ENCODE data around the gene IQCN. TPM values are rescaled to one million over a fixed set of nuclear protein-coding genes. Genes with fewer than 3 reads are reported as not detected.

The IQCN gene
- polyA plus RNA-seq, 1 donor (not counting 4 experiments of a cell fraction or from before 2014, with no cell fraction given): not detected

DNA sequence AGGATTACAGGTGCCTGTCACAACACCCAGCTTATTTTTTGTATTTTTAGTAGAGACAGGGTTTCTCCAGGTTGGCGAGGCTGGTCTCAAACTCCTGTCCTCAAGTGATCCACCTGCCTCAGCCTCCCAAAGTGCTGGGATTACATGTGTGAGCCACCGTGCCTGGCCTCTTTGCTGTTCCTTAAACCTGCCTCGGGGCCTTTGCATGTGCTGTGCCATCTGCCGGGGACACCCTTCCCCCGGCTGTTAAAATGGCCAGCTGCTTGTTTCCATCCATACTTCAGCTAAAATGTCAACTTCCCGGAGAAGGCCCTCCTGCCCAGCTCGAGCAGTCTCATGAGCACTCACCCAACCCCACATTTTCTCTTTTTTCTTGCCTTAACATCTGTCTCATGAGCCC is 29.0 kb downstream of the IQCN start:
- no peak for FAIRE-seq
- TF ChIP-seq EZH2 (IDR thresholded peaks at IDR 0.05; ENCODE audit: low read length): no peak
- TF ChIP-seq, protein P1, sequence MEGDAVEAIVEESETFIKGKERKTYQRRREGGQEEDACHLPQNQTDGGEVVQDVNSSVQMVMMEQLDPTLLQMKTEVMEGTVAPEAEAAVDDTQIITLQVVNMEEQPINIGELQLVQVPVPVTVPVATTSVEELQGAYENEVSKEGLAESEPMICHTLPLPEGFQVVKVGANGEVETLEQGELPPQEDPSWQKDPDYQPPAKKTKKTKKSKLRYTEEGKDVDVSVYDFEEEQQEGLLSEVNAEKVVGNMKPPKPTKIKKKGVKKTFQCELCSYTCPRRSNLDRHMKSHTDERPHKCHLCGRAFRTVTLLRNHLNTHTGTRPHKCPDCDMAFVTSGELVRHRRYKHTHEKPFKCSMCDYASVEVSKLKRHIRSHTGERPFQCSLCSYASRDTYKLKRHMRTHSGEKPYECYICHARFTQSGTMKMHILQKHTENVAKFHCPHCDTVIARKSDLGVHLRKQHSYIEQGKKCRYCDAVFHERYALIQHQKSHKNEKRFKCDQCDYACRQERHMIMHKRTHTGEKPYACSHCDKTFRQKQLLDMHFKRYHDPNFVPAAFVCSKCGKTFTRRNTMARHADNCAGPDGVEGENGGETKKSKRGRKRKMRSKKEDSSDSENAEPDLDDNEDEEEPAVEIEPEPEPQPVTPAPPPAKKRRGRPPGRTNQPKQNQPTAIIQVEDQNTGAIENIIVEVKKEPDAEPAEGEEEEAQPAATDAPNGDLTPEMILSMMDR (optimal IDR thresholded peaks at IDR 0.05 in 1 of 3, IDR thresholded peaks at IDR 0.05 in 1 of 3, conservative IDR thresholded peaks at IDR 0.05 in 1 of 3; ENCODE audit: extremely low read depth in 1 of 3, insufficient read depth in 2 of 3, low read length in 3 of 3): no peak
- dilution Hi-C loops (cut with MboI; ENCODE audit: extremely low pct_ligation_motif_present, low sequenced_read_pairs): no loop called here
- no peak overlapping the region for H3K4me3 ChIP-seq (ENCODE audit: control insufficient read depth in 2 of 3, extremely low read depth in 1 of 3, insufficient read depth in 2 of 3, low read depth in 1 of 3, low read length in 3 of 3)
- no peak overlapping the region for H2AFZ ChIP-seq (ENCODE audit: control insufficient read depth, low read length)
- no peak for DNase-seq (ENCODE audit: low read depth, low spot score)
- no peaks in the 10 kb centered on the region for H3K36me3 ChIP-seq (ENCODE audit: control insufficient read depth in 2 of 2, extremely low read depth in 1 of 2, insufficient read depth in 2 of 2, low read length in 2 of 2)
- H3K4me2 ChIP-seq (ENCODE audit: control insufficient read depth, extremely low read depth, insufficient read depth, low read depth, low read length): no peak overlapping the region
- H3K79me2 ChIP-seq (ENCODE audit: control insufficient read depth, insufficient read depth, low read length): no peaks in the 10 kb centered on the region
- H3K4me1 ChIP-seq (ENCODE audit: control insufficient read depth, extremely low read depth, insufficient read depth, low read length): no peaks in the 10 kb centered on the region
- H3K9me3 ChIP-seq (ENCODE audit: control insufficient read depth, low read depth, low read length): no peaks in the 10 kb centered on the region
- peaks cover 4% of the 10 kb centered on the region for H4K20me1 ChIP-seq (ENCODE audit: control insufficient read depth, extremely low read depth, insufficient read depth, low read length)
- no peaks in the 10 kb centered on the region for H3K27me3 ChIP-seq (ENCODE audit: control insufficient read depth, extremely low read depth, insufficient read depth, low read length)
- H3K9ac ChIP-seq (ENCODE audit: control insufficient read depth, extremely low read depth, insufficient read depth, low read length): no peak overlapping the region
- no peak overlapping the region for H3K27ac ChIP-seq (ENCODE audit: control insufficient read depth, insufficient read depth, low read length)
- H3K9me1 ChIP-seq (ENCODE audit: control insufficient read depth, extremely low read depth, insufficient read depth, low read length): no peaks in the 10 kb centered on the region

DNA sequence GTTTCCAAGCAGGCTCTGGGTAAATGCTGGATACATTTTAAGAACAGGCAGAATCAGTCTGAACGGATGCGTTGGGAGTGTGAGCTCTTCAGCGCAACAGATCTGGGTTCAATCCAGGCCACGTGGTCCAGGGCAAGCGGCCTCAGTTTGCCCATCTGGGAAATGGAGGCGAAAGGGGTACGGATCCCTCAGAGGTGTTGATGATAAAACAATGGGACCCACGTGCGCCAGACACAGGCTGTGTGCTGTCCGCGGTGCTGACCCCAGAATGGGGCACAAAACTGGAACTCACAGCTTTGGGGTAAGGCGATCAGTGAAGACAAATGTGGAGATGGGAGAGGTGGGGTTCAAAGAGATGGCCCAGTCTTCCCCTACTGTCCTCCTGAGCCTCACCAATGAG is 34.9 kb downstream of the IQCN start:
- no peak overlapping the region for H3K27ac ChIP-seq (ENCODE audit: control insufficient read depth, insufficient read depth, low read length)

More for the DNA sequence above, 34.9 kb downstream of the IQCN start:
- dilution Hi-C loops (cut with MboI; ENCODE audit: extremely low pct_ligation_motif_present, low sequenced_read_pairs): no loop called here
- FAIRE-seq (no peak), DNase-seq (ENCODE audit: low read depth, low spot score) (no peak)
- no peaks in the 10 kb centered on the region for H3K36me3 ChIP-seq (ENCODE audit: control insufficient read depth in 2 of 2, extremely low read depth in 1 of 2, insufficient read depth in 2 of 2, low read length in 2 of 2)
- H4K20me1 ChIP-seq (ENCODE audit: control insufficient read depth, extremely low read depth, insufficient read depth, low read length): peaks cover 4% of the 10 kb centered on the region
- no peak overlapping the region for H3K4me3 ChIP-seq (ENCODE audit: control insufficient read depth in 2 of 3, extremely low read depth in 1 of 3, insufficient read depth in 2 of 3, low read depth in 1 of 3, low read length in 3 of 3)
- no peaks in the 10 kb centered on the region for H3K4me1 ChIP-seq (ENCODE audit: control insufficient read depth, extremely low read depth, insufficient read depth, low read length)
- no peak overlapping the region for H3K4me2 ChIP-seq (ENCODE audit: control insufficient read depth, extremely low read depth, insufficient read depth, low read depth, low read length)
- TF ChIP-seq, protein P1 (optimal IDR thresholded peaks at IDR 0.05 in 1 of 3, IDR thresholded peaks at IDR 0.05 in 1 of 3, conservative IDR thresholded peaks at IDR 0.05 in 1 of 3; ENCODE audit: extremely low read depth in 1 of 3, insufficient read depth in 2 of 3, low read length in 3 of 3): no peak
- TF ChIP-seq EZH2 (IDR thresholded peaks at IDR 0.05; ENCODE audit: low read length): no peak
- H3K27me3 ChIP-seq (ENCODE audit: control insufficient read depth, extremely low read depth, insufficient read depth, low read length): no peaks in the 10 kb centered on the region
- no peaks in the 10 kb centered on the region for H3K79me2 ChIP-seq (ENCODE audit: control insufficient read depth, insufficient read depth, low read length)
- H3K9me3 ChIP-seq (ENCODE audit: control insufficient read depth, low read depth, low read length): no peaks in the 10 kb centered on the region
- no peak overlapping the region for H2AFZ ChIP-seq (ENCODE audit: control insufficient read depth, low read length)
- no peaks in the 10 kb centered on the region for H3K9me1 ChIP-seq (ENCODE audit: control insufficient read depth, extremely low read depth, insufficient read depth, low read length)
- no peak overlapping the region for H3K9ac ChIP-seq (ENCODE audit: control insufficient read depth, extremely low read depth, insufficient read depth, low read length)
